K562 treated with DMSO at 1 percent for 24 hours (cell line): ENCODE results near the gene TMCO2. TPM values are rescaled to one million over a fixed set of nuclear protein-coding genes. Genes with fewer than 3 reads are reported as not detected.

Source experiments
- total RNA-seq: library from RNA; unstranded; fragments of 300-600 nt; gene quantifications from 2 replicates; pipeline ENCODE4 v1.2.3, GENCODE V29; 2022; ENCODE audit warnings: low read depth; ENCODE audit not compliant: insufficient read depth

Gene TMCO2
- total RNA-seq = not detected in 2 replicates

DNA sequence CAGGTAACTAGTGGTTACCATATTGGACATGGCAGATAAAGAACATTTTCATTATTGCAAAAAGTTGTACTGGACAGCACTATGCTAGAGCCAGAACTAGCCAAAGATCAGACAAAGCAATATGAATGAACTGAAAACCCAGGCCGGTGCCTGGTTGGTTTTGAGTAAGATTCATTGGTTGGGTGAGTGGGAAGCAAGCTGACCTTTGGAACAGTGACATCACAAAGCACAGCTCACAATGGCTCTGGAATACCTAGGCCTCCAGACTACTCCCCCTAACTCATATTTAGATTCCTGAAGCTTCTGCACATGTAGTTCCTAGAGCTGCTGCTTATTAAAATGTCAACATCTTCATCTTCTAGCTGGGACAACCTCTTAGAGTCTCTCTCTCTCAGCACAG is at the start of gene TMCO2:
TSS of gene TMCO2 (plus strand) at position 283 of the 400 bp plus-strand sequence. CDS start at position 340, 57 bp downstream.

DNA sequence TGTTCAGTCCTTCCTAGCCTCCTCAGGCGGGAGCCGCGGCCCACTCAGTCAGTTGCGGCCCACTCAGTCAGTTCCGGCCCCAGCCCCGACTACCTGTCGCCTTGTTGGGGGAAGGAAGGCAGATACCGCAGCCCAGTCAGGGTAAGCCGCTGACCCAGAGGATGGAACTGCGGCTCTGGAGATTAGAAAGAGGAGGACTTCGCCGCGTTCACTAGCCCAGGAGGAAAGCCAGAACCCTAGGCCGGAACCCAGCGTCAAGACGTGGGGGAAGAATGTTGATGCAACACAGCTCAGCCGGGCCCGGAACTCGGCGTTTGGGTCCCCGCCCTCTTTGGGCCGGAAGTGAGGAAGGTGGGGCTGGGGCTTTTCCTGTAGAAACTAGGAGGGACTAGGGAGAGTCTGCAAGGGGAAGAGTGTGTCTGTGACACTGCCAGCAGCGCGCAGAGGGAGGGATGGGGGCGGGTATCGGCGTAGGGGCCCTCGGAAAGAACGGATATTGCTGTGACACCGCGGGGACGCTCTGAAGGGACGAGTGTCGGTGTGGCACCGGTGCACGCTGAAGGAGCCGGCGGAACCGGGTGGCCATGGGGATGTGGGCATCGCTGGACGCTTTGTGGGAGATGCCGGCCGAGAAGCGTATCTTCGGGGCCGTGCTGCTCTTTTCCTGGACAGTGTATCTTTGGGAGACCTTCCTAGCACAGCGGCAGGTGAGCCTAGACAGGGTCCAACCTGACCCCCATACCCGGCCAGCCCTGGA is 10.1 kb downstream of the TMCO2 start, which contains the start of gene ZMPSTE24:
TSS of gene ZMPSTE24 (plus strand) at position 549 of the 757 bp plus-strand sequence. CDS start at position 585, 36 bp downstream.

Other genes with a start within 250 kb of the TMCO2 start
- gene CAP1, start 207.2 kb upstream of the TMCO2 start, total RNA-seq = 305 and 308 TPM in 2 replicates
- gene PPT1, start 150.7 kb upstream of the TMCO2 start, total RNA-seq = 114 and 115 TPM in 2 replicates
- gene RLF, start 86.5 kb upstream of the TMCO2 start, total RNA-seq = 8.7 and 10.1 TPM in 2 replicates
- gene ZMPSTE24, start 10.3 kb downstream of the TMCO2 start, total RNA-seq = 14.0 and 16.8 TPM in 2 replicates
- 5.7 and 6.9 TPM in 2 replicates for gene COL9A2, start 69.3 kb downstream of the TMCO2 start, total RNA-seq
- 109 and 110 TPM in 2 replicates for gene SMAP2, start 125.8 kb downstream of the TMCO2 start, total RNA-seq
- gene ZFP69B, start 202.5 kb downstream of the TMCO2 start, total RNA-seq = 4.2 and 5.1 TPM in 2 replicates
- 2.6 and 3.2 TPM in 2 replicates for gene ZFP69, start 229.4 kb downstream of the TMCO2 start, total RNA-seq